ENCODE results near the gene CX3CR1. TPM values are rescaled to one million over a fixed set of nuclear protein-coding genes. Genes with fewer than 3 reads are reported as not detected.
A peak's percentile ranks its signal among the peaks of the same experiment; 100 is the strongest.

The CX3CR1 gene
- total and polyA plus RNA-seq, 9 of the 15 experiments (the other 6 are each of a cell fraction or from before 2014, with no cell fraction given), result 0.03 to 0.21 TPM; not detected in 7

DNA sequence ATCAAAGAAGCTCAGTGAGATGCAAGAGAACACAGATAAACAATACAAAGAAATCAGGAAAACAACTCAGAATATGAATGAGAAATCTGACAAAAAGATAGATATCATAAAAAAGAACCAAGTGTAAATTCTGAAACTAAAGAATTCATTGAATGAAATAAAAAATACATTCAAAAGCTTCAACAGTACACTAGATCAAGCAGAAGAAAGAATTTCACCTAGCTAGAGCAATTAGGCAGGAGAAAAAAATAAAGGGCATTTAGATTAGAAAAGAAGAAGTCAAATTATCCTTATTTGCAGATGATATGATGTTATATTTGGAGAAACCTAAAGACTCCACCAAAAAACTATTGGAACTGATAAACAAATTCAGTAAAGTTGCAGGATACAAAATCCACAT, 19.4 kb upstream of the CX3CR1 start (continued):
- TF ChIP-seq, protein P1, sequence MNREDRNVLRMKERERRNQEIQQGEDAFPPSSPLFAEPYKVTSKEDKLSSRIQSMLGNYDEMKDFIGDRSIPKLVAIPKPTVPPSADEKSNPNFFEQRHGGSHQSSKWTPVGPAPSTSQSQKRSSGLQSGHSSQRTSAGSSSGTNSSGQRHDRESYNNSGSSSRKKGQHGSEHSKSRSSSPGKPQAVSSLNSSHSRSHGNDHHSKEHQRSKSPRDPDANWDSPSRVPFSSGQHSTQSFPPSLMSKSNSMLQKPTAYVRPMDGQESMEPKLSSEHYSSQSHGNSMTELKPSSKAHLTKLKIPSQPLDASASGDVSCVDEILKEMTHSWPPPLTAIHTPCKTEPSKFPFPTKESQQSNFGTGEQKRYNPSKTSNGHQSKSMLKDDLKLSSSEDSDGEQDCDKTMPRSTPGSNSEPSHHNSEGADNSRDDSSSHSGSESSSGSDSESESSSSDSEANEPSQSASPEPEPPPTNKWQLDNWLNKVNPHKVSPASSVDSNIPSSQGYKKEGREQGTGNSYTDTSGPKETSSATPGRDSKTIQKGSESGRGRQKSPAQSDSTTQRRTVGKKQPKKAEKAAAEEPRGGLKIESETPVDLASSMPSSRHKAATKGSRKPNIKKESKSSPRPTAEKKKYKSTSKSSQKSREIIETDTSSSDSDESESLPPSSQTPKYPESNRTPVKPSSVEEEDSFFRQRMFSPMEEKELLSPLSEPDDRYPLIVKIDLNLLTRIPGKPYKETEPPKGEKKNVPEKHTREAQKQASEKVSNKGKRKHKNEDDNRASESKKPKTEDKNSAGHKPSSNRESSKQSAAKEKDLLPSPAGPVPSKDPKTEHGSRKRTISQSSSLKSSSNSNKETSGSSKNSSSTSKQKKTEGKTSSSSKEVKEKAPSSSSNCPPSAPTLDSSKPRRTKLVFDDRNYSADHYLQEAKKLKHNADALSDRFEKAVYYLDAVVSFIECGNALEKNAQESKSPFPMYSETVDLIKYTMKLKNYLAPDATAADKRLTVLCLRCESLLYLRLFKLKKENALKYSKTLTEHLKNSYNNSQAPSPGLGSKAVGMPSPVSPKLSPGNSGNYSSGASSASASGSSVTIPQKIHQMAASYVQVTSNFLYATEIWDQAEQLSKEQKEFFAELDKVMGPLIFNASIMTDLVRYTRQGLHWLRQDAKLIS (CRISPR knock-in tag; IDR thresholded peaks at IDR 0.05), result no peak
- TF ChIP-seq ZNF764 (CRISPR knock-in tag; IDR thresholded peaks at IDR 0.05; ENCODE audit: low read depth), result no peak
- TF ChIP-seq RAD21 (CRISPR knock-in tag; conservative IDR thresholded peaks at IDR 0.05 in 1 of 2, IDR thresholded peaks at IDR 0.05 in 1 of 2), result peak in 1 of 2 experiments; percentile 19; a peak in 1 of 4 replicates
- TF ChIP-seq SAFB2 (IDR thresholded peaks at IDR 0.05; ENCODE audit: borderline replicate concordance, low read depth, low read length, severe bottlenecking), result no peak
- TF ChIP-seq, protein P2, sequence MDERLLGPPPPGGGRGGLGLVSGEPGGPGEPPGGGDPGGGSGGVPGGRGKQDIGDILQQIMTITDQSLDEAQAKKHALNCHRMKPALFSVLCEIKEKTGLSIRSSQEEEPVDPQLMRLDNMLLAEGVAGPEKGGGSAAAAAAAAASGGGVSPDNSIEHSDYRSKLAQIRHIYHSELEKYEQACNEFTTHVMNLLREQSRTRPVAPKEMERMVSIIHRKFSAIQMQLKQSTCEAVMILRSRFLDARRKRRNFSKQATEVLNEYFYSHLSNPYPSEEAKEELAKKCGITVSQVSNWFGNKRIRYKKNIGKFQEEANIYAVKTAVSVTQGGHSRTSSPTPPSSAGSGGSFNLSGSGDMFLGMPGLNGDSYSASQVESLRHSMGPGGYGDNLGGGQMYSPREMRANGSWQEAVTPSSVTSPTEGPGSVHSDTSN (CRISPR knock-in tag; IDR thresholded peaks at IDR 0.05; ENCODE audit: low read depth), result no peak
- TF ChIP-seq, protein P2 (tag; conservative IDR thresholded peaks at IDR 0.05; ENCODE audit: low read depth), result no peak
- TF ChIP-seq, protein P3, sequence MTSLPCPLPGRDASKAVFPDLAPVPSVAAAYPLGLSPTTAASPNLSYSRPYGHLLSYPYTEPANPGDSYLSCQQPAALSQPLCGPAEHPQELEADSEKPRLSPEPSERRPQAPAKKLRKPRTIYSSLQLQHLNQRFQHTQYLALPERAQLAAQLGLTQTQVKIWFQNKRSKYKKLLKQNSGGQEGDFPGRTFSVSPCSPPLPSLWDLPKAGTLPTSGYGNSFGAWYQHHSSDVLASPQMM (CRISPR knock-in tag; IDR thresholded peaks at IDR 0.05), result no peak
- TF ChIP-seq ZNF239 (CRISPR knock-in tag; IDR thresholded peaks at IDR 0.05), result no peak
- TF ChIP-seq, protein P4, sequence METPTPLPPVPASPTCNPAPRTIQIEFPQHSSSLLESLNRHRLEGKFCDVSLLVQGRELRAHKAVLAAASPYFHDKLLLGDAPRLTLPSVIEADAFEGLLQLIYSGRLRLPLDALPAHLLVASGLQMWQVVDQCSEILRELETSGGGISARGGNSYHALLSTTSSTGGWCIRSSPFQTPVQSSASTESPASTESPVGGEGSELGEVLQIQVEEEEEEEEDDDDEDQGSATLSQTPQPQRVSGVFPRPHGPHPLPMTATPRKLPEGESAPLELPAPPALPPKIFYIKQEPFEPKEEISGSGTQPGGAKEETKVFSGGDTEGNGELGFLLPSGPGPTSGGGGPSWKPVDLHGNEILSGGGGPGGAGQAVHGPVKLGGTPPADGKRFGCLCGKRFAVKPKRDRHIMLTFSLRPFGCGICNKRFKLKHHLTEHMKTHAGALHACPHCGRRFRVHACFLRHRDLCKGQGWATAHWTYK (CRISPR knock-in tag; IDR thresholded peaks at IDR 0.05), result no peak
- TF ChIP-seq ZNF232 (CRISPR knock-in tag; IDR thresholded peaks at IDR 0.05), result no peak
- TF ChIP-seq ILK (tag; IDR thresholded peaks at IDR 0.05; ENCODE audit: borderline replicate concordance, low read depth), result no peak
- TF ChIP-seq ZNF785 (CRISPR knock-in tag; IDR thresholded peaks at IDR 0.05), result no peak
- TF ChIP-seq SMAD4 (CRISPR knock-in tag; conservative IDR thresholded peaks at IDR 0.05), result no peak
- no peak for TF ChIP-seq ZNF143 (CRISPR knock-in tag; IDR thresholded peaks at IDR 0.05)
- TF ChIP-seq RUNX1 (IDR thresholded peaks at IDR 0.05; ENCODE audit: low read depth), result no peak
- TF ChIP-seq POLR2A (conservative IDR thresholded peaks at IDR 0.05), result no peak
- no peak for TF ChIP-seq SMAD1 (IDR thresholded peaks at IDR 0.05; ENCODE audit: low read depth, low read length, partially characterized antibody)
- peak; percentile 95 for TF ChIP-seq TRIM28 (IDR thresholded peaks at IDR 0.05)
- TF ChIP-seq, protein P5, sequence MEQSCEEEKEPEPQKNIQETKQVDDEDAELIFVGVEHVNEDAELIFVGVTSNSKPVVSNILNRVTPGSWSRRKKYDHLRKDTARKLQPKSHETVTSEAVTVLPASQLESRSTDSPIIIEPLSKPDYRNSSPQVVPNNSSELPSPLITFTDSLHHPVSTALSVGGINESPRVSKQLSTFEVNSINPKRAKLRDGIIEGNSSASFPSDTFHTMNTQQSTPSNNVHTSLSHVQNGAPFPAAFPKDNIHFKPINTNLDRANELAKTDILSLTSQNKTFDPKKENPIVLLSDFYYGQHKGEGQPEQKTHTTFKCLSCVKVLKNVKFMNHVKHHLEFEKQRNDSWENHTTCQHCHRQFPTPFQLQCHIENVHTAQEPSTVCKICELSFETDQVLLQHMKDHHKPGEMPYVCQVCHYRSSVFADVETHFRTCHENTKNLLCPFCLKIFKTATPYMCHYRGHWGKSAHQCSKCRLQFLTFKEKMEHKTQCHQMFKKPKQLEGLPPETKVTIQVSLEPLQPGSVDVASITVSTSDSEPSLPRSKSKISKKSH (CRISPR knock-in tag; IDR thresholded peaks at IDR 0.05), result peak; percentile 77; the same call in 1 of the 2 replicates
